Measurements from ENCODE around the gene KLHL29. TPM values are rescaled to one million over a fixed set of nuclear protein-coding genes. Genes with fewer than 3 reads are reported as not detected.

KLHL29 gene
- total and polyA plus RNA-seq, 4 experiments from 2014 or later: 0.24 to 2.4 (median 1.9) TPM; not detected in 1

DNA sequence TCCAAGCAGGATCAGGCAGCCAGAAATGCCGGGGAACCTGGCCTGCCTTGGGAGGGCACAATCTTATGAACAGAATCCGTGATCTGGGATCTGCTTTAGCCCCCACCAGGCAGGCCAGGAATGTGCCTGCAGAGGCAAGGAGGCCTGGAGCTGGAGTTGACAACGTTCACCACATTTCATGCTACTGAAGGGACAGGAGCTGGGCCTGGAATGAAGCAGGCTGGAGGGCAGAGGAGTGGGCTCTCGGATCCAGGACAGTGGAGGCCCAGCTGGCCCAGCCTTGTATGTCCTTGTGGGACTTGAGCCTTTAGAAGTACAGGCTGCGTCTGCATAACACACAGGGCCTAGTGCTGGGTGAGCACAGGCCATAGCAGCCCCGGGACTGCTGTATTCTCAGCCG lies 91.8 kb downstream of the KLHL29 start:
- ChIA-PET POLR2A (ENCODE audit: partially characterized antibody) (no interaction called here), CTCF (ENCODE audit: partially characterized antibody) (interaction anchor here (1.5 kb wide), 1 partner anchor 17 kb away, joined by 3 read pairs; no protein-coding TSS in a partner anchor)

DNA sequence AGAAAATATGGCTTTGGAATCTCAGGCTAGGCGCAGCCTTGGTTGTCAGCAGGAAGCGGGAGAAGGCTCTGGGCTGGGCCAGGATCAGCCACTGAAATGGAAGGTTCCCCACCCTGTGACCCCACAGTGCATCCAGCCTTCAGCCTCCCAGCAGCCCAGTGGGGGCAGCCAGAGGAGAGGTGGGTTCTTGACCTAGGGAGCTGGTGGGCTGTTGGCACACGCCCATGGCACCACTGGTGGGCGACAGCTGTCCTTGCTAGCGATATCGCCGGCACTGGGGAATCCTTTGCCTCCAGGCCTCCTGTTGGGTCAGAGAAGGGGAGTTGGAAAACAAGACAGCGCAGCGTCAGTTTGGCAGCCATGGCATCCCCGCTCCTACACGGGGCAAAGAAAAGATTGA lies 92.4 kb downstream of the KLHL29 start:
- ChIA-PET CTCF (ENCODE audit: partially characterized antibody) (interaction anchor here (1.5 kb wide), 1 partner anchor 17 kb away, joined by 3 read pairs; no protein-coding TSS in a partner anchor), POLR2A (ENCODE audit: partially characterized antibody) (no interaction called here)
- Histone ChIP-seq H3K27me3 (ENCODE audit: insufficient read depth, low read length) (no peaks in the 10 kb centered on the region), H3K36me3 (ENCODE audit: insufficient read depth, low read length) (no peaks in the 10 kb centered on the region), H3K9me3 (ENCODE audit: control insufficient read depth in 1 of 2, low read length in 2 of 2) (no peaks in the 10 kb centered on the region), H3K4me1 (ENCODE audit: insufficient read depth, low read length) (no peaks in the 10 kb centered on the region), H3K27ac (ENCODE audit: low read depth, low read length) (no peak overlapping the region), H3K4me3 (ENCODE audit: low read length in 2 of 2) (no peak overlapping the region)
- H3K27ac Mint-ChIP-seq: no peak overlapping the region
- H3K36me3 Mint-ChIP-seq: no peaks in the 10 kb centered on the region
- intact Hi-C loops (cut with micrococcal nuclease): no loop called here
- DNase-seq: no peak
- H3K27me3 Mint-ChIP-seq: peaks cover 5 to 9% of the 10 kb centered on the region in 2 donors
- H3K4me1 Mint-ChIP-seq: no peaks in the 10 kb centered on the region
- peaks cover 0 to 3% (median 0%) of the 10 kb centered on the region in 8 donors for H3K9me3 Mint-ChIP-seq
- H3K4me3 Mint-ChIP-seq: no peak overlapping the region

More for the DNA sequence above, 91.8 kb downstream of the KLHL29 start:
- Mint-ChIP-seq H3K4me1 (no peaks in the 10 kb centered on the region), H3K27me3 (peaks cover 7 to 9% of the 10 kb centered on the region in 2 donors), H3K4me3 (no peak overlapping the region), H3K9me3 (peaks cover 0 to 3% (median 0%) of the 10 kb centered on the region in 8 donors), H3K36me3 (no peaks in the 10 kb centered on the region), H3K27ac (no peak overlapping the region)
- Histone ChIP-seq H3K9me3 (ENCODE audit: control insufficient read depth in 1 of 2, low read length in 2 of 2) (no peaks in the 10 kb centered on the region), H3K27me3 (ENCODE audit: insufficient read depth, low read length) (no peaks in the 10 kb centered on the region), H3K36me3 (ENCODE audit: insufficient read depth, low read length) (no peaks in the 10 kb centered on the region), H3K27ac (ENCODE audit: low read depth, low read length) (no peak overlapping the region), H3K4me1 (ENCODE audit: insufficient read depth, low read length) (no peaks in the 10 kb centered on the region), H3K4me3 (ENCODE audit: low read length in 2 of 2) (no peak overlapping the region)
- intact Hi-C loops (cut with micrococcal nuclease): no loop called here
- no peak for DNase-seq

DNA sequence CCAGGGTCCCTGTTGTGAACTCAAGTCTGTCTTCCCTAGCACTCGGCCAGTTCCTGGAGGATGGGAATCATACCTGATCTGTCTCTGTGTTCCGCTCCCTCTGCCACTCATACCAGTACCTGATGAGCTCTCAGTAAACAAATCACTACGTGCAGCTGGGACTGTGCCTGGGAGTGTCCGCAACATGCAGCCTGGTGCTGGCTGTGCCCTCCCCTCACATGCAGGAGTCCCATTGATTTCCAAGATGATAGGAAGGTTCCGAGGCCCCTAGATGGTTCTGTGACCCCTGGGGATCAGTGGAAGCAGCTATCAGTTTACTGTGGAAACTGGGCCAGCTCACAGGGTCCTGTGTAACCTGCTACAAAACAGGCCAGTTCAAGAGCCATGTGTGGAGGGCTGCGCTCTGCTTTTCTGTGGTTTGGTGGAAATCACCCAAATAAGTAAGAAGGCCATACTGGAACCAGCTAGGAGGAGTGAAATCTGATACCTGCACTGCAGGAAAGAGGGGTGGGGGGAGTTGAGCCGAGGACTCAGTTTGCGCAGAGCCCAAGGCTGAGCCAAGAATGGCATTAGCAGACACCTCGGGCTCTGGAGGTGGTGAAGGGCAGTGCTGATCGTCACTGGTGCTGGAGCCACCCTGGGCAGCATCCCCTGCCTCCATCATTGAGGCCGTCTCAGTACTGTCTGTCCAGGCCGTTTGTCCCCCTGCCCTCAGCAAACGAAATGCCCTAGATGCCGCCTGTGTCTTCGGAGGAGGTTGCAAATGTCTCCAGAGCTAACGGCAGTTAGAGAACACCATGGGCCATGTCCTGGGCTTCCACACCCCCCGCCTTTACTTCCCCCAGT lies 93.3 kb downstream of the KLHL29 start:
- CTCF ChIA-PET (ENCODE audit: partially characterized antibody): interaction anchor here (1.5 kb wide), 1 partner anchor 18 kb away, joined by 3 read pairs; no protein-coding TSS in a partner anchor
- H3K36me3 Mint-ChIP-seq: no peaks in the 10 kb centered on the region
- no peak overlapping the region for H3K4me3 Mint-ChIP-seq

DNA sequence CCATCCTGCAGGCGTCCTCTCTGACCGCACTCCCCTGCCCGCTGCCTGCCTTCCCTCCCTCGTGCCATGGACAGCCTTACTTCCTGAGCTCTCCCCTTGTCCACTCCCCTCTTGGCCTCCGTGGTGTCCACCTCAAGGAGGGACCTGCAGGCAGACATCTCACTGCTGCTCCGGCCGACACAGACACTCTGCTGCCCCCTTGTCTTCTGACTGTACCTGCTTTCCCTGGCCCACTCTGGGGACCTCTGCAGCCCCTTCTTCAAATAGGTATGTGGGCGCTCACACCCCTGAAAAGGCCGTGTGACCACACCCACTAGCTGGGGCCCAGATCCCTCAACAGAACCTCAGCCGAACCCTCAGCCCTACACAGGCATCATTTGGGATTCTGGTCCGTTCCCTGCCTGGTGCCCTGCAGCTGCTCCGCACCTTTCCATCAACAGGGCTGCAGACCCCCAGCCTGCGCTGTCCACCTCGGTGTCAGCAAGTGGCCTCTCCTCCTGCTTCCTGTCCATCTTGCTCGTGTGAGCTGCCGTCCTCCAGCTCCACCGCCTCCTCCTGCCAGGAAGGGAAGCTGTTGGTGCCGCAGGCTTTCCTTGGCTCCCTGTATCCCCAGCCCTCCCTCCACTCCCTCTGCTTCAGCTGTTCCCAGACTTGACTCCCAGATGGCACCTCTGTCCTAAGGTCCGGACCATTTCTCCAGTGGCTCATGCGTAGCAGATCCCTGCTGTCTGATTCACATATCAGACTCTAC lies 94.1 kb downstream of the KLHL29 start:
- H3K4me1 ChIP-seq (ENCODE audit: insufficient read depth, low read length): no peaks in the 10 kb centered on the region
- H3K27me3 ChIP-seq (ENCODE audit: insufficient read depth, low read length): no peaks in the 10 kb centered on the region
- no peaks in the 10 kb centered on the region for H3K9me3 Mint-ChIP-seq
- H3K27ac Mint-ChIP-seq: no peak overlapping the region
- H3K27ac ChIP-seq (ENCODE audit: low read depth, low read length): no peak overlapping the region
- no peaks in the 10 kb centered on the region for H3K36me3 ChIP-seq (ENCODE audit: insufficient read depth, low read length)
- CTCF ChIA-PET (ENCODE audit: partially characterized antibody): no interaction called here
- H3K4me3 ChIP-seq (ENCODE audit: low read length in 2 of 2): no peak overlapping the region
- H3K36me3 Mint-ChIP-seq: no peaks in the 10 kb centered on the region
- POLR2A ChIA-PET (ENCODE audit: partially characterized antibody): no interaction called here
- DNase-seq: no peak
- no peaks in the 10 kb centered on the region for H3K9me3 ChIP-seq (ENCODE audit: control insufficient read depth in 1 of 2, low read length in 2 of 2)
- no peak overlapping the region for H3K4me3 Mint-ChIP-seq
- no peaks in the 10 kb centered on the region for H3K4me1 Mint-ChIP-seq
- intact Hi-C loops (cut with micrococcal nuclease): no loop called here
- peaks cover 5 to 7% of the 10 kb centered on the region in 2 donors for H3K27me3 Mint-ChIP-seq

More for the DNA sequence above, 93.3 kb downstream of the KLHL29 start:
- no peaks in the 10 kb centered on the region for H3K4me1 ChIP-seq (ENCODE audit: insufficient read depth, low read length)
- intact Hi-C loops (cut with micrococcal nuclease): no loop called here
- DNase-seq: no peak
- H3K27ac Mint-ChIP-seq: no peak overlapping the region
- peaks cover 5 to 7% of the 10 kb centered on the region in 2 donors for H3K27me3 Mint-ChIP-seq
- H3K27ac ChIP-seq (ENCODE audit: low read depth, low read length): no peak overlapping the region
- H3K9me3 Mint-ChIP-seq: no peaks in the 10 kb centered on the region
- POLR2A ChIA-PET (ENCODE audit: partially characterized antibody): no interaction called here
- H3K9me3 ChIP-seq (ENCODE audit: control insufficient read depth in 1 of 2, low read length in 2 of 2): no peaks in the 10 kb centered on the region
- H3K4me3 ChIP-seq (ENCODE audit: low read length in 2 of 2): no peak overlapping the region
- no peaks in the 10 kb centered on the region for H3K36me3 ChIP-seq (ENCODE audit: insufficient read depth, low read length)
- H3K27me3 ChIP-seq (ENCODE audit: insufficient read depth, low read length): no peaks in the 10 kb centered on the region
- H3K4me1 Mint-ChIP-seq: no peaks in the 10 kb centered on the region

DNA sequence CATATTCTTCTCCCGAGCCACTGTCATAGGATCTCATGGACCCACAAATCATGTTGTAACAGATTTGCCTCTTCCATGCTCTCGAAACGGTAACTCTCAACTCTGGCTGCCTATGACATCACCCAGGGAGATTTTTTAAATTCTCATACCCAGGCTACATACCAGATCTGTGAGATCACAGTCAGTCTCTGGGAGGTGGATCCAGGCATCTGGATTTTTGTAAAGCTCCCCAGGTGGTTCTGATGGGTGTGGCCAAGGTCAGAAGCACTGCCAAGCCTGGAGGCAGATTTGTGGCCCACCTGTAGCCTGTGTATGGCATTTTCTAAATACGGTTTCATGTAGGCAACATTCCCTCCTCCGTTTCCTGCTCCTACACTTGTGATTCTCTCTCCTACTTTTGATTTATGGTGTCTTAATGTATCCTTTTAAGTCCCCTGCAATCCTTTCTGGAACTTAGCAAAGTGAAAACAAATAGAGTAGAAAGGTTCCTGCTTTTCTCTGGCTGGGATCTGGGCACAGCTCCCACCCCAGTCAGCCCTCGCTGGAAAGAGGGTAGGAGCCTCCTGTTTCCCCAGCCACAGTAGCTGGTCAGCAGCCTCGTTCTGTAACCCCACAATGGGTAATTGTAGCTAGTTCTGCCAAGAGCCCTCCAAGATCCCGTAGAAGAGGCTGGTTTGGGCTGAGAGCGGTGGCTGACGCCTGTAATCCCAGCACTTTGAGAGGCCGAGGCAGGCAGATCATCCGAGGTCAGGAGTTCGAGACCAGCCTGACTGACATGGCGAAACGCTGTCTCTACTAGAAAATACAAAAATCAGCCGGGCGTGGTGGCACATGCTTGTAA lies 96.2 kb downstream of the KLHL29 start:
- peaks cover 2 to 7% of the 10 kb centered on the region in 2 donors for H3K27me3 Mint-ChIP-seq
- no peak for DNase-seq
- POLR2A ChIA-PET (ENCODE audit: partially characterized antibody): no interaction called here

DNA sequence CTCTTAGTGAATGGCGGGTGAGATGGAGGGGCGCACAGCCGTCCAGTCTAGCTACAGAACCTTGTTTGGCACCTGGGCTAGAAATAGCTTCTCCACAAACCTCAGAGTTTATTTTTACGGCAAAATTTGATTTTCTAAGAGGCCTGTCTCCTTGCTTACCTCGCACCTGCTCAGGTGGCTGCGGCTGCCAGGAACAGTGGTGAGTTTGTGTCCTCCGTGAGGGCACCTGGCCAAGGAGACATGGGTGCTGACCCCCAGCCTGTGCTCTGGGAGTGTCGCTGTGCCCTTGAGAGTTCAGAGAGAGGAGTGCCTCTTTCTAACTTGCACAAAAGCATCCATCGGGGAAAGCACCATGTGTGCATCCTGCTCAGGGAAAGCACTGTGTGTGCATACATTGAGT lies 97.2 kb downstream of the KLHL29 start:
- H3K27ac ChIP-seq (ENCODE audit: low read depth, low read length): no peak overlapping the region
- H3K27me3 Mint-ChIP-seq: peaks cover 2 to 7% of the 10 kb centered on the region in 2 donors
- H3K4me1 Mint-ChIP-seq: no peaks in the 10 kb centered on the region
- no peaks in the 10 kb centered on the region for H3K36me3 Mint-ChIP-seq
- ChIA-PET CTCF (ENCODE audit: partially characterized antibody) (no interaction called here), POLR2A (ENCODE audit: partially characterized antibody) (no interaction called here)
- H3K4me1 ChIP-seq (ENCODE audit: insufficient read depth, low read length): no peaks in the 10 kb centered on the region
- H3K9me3 ChIP-seq (ENCODE audit: control insufficient read depth in 1 of 2, low read length in 2 of 2): no peaks in the 10 kb centered on the region
- DNase-seq: no peak
- H3K27ac Mint-ChIP-seq: no peak overlapping the region
- H3K9me3 Mint-ChIP-seq: no peaks in the 10 kb centered on the region
- H3K36me3 ChIP-seq (ENCODE audit: insufficient read depth, low read length): no peaks in the 10 kb centered on the region
- intact Hi-C loops (cut with micrococcal nuclease): no loop called here
- H3K4me3 ChIP-seq (ENCODE audit: low read length in 2 of 2): no peak overlapping the region
- no peaks in the 10 kb centered on the region for H3K27me3 ChIP-seq (ENCODE audit: insufficient read depth, low read length)
- H3K4me3 Mint-ChIP-seq: no peak overlapping the region

More for the DNA sequence above, 96.2 kb downstream of the KLHL29 start:
- CTCF ChIA-PET (ENCODE audit: partially characterized antibody): no interaction called here
- H3K4me1 ChIP-seq (ENCODE audit: insufficient read depth, low read length): no peaks in the 10 kb centered on the region
- no peak overlapping the region for H3K27ac ChIP-seq (ENCODE audit: low read depth, low read length)
- Mint-ChIP-seq H3K4me1 (no peaks in the 10 kb centered on the region), H3K4me3 (no peak overlapping the region), H3K9me3 (no peaks in the 10 kb centered on the region), H3K36me3 (no peaks in the 10 kb centered on the region), H3K27ac (no peak overlapping the region)
- H3K27me3 ChIP-seq (ENCODE audit: insufficient read depth, low read length): no peaks in the 10 kb centered on the region
- no peaks in the 10 kb centered on the region for H3K36me3 ChIP-seq (ENCODE audit: insufficient read depth, low read length)
- intact Hi-C loops (cut with micrococcal nuclease): no loop called here
- no peak overlapping the region for H3K4me3 ChIP-seq (ENCODE audit: low read length in 2 of 2)
- no peaks in the 10 kb centered on the region for H3K9me3 ChIP-seq (ENCODE audit: control insufficient read depth in 1 of 2, low read length in 2 of 2)

DNA sequence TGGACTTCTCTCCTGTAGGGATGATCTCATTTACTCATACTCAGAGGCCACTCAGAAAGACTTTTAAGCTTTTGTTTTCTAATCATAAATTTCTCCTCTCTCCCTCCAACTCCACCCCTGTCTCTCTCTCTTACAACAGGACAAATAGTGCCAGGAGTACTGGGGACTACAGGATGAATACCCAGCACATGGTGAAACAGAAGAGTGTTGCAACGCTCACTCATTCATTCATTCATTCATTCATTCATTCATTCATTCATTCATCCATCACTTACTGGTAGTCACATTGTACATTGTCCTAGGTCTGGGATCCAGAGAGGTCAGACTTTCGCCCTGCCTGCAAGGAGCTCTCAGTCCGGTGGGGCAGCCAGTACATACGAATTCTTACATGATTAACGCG lies 97.6 kb downstream of the KLHL29 start:
- H3K9me3 Mint-ChIP-seq: no peaks in the 10 kb centered on the region
- no peaks in the 10 kb centered on the region for H3K4me1 ChIP-seq (ENCODE audit: insufficient read depth, low read length)
- no peak overlapping the region for H3K4me3 ChIP-seq (ENCODE audit: low read length in 2 of 2)
- intact Hi-C loops (cut with micrococcal nuclease): no loop called here
- POLR2A ChIA-PET (ENCODE audit: partially characterized antibody): no interaction called here
- DNase-seq: no peak
- no peaks in the 10 kb centered on the region for H3K36me3 Mint-ChIP-seq
- no peak overlapping the region for H3K27ac Mint-ChIP-seq
- H3K4me1 Mint-ChIP-seq: no peaks in the 10 kb centered on the region
- no peak overlapping the region for H3K27ac ChIP-seq (ENCODE audit: low read depth, low read length)
- no peaks in the 10 kb centered on the region for H3K27me3 ChIP-seq (ENCODE audit: insufficient read depth, low read length)
- peaks cover 2 to 7% of the 10 kb centered on the region in 2 donors for H3K27me3 Mint-ChIP-seq
- no peaks in the 10 kb centered on the region for H3K36me3 ChIP-seq (ENCODE audit: insufficient read depth, low read length)
- CTCF ChIA-PET (ENCODE audit: partially characterized antibody): no interaction called here
- H3K9me3 ChIP-seq (ENCODE audit: control insufficient read depth in 1 of 2, low read length in 2 of 2): no peaks in the 10 kb centered on the region
- no peak overlapping the region for H3K4me3 Mint-ChIP-seq

All from CD4-positive, alpha-beta memory T cell (primary cell).